GM06990 (cell line): ENCODE data around the gene MICALL2.

ENCODE experiments used
- DNase-seq: peaks from one replicate; pipeline ENCODE4 v3.0.0-alpha.2; 2011; ENCODE audit not compliant: insufficient read length; ENCODE audit errors: extremely low read depth
- H3K27me3 ChIP-seq: replicated peaks from 2 replicates; pipeline ENCODE4 v1.6.0; 2011; ENCODE audit warnings: low read length; ENCODE audit not compliant: control insufficient read depth, insufficient read depth
- H3K36me3 ChIP-seq: 2 replicates; pipeline ENCODE4 v1.5.1; 2011; ENCODE audit warnings: low read length; ENCODE audit not compliant: control insufficient read depth, insufficient read depth
- H3K4me3 ChIP-seq: replicated peaks from 2 replicates; pipeline ENCODE4 v1.5.1; 2011; ENCODE audit warnings: low read depth, mild to moderate bottlenecking, control low read depth, low read length
- CTCF ChIP-seq: IDR thresholded peaks from 2 replicates; pipeline ENCODE4 v1.5.1; 2011; ENCODE audit warnings: low read length, control low read depth, mild to moderate bottlenecking, inconsistent platforms; ENCODE audit not compliant: insufficient read depth, poor library complexity, severe bottlenecking

The MICALL2 gene

DNA sequence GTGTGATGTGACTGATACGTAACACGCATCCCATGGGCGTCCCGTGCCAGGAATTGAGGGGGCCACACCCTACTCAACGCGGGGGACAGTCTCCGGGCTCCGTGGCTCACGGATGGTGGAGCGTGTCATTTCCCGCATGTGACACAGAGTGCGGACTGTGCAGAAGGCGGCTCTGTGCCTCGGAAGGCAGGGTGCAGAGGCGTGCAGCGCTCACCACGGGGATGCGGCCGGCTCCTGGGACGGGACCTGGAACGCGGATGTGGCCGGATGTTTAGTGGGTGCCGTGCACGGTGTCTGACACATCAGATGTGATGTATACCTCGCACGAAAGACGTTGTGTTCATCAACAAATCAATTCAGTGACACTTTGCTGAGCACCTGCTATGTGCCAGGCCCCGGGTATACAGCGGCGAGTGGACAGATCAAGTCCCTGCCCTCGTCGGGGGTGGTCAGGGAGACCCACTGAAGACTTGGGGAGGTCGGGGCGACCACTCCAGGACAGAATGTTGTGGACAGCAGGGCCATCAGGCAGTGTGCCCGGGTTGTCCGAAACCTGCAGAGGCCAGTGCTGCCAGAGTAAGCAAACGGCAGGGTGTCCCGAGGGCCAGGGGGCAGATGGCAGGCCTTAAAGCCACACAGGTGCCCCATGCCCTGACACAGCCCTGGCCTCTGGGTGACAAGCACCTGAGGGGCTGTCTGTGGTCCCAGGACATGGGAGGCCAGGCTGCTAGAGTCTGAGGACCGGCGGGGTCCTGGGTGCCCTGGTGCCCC, 38.1 kb downstream of the MICALL2 start:
- no peak for TF ChIP-seq CTCF
- H3K27me3 ChIP-seq, result no peaks in the 10 kb centered on the region
- no peak overlapping the region for H3K4me3 ChIP-seq
- no peaks in the 10 kb centered on the region for H3K36me3 ChIP-seq
- DNase-seq, result no peak

DNA sequence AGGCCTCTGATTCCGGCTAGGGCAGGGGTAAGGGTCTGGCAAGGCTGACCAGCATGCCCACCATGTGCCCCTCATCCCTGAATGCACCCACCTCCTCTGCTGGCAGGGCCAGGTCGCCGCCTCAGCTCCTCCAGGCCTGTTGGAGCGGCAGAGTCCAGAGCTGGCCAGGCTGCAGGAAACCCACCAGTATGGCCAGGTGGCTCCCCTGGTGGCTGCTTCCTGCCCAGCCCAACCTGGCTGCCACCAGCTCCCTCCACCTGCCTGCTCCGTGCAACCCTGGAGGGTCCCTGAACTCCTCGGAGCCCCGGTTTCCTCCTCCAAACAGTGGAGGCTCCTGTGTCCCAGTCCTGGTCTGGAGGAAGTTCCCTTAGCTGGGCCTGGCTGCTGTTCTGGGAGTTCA, 39.6 kb downstream of the MICALL2 start:
- DNase-seq, result no peak
- H3K4me3 ChIP-seq, result no peak overlapping the region
- no peaks in the 10 kb centered on the region for H3K27me3 ChIP-seq
- H3K36me3 ChIP-seq, result no peaks in the 10 kb centered on the region
- no peak for TF ChIP-seq CTCF

DNA sequence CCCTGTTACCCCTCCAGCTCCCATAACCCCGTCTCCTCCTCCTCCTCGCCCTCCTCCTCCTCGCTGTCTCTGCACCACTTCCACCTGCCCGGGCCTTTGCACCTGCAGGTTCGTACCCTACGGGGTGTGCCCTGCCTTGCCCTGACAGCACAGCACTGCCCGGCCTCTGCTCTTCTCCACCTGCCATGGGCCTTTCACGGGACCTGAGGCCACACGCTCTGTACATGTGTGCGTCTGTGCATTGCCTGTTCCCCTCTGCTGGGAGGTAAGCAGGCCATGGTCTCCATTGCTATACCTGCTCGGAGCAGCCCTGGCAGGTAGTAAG, 40.0 kb downstream of the MICALL2 start:
- Histone ChIP-seq H3K27me3 (no peaks in the 10 kb centered on the region), H3K36me3 (no peaks in the 10 kb centered on the region), H3K4me3 (no peak overlapping the region)
- TF ChIP-seq CTCF, result no peak
- DNase-seq, result no peak

DNA sequence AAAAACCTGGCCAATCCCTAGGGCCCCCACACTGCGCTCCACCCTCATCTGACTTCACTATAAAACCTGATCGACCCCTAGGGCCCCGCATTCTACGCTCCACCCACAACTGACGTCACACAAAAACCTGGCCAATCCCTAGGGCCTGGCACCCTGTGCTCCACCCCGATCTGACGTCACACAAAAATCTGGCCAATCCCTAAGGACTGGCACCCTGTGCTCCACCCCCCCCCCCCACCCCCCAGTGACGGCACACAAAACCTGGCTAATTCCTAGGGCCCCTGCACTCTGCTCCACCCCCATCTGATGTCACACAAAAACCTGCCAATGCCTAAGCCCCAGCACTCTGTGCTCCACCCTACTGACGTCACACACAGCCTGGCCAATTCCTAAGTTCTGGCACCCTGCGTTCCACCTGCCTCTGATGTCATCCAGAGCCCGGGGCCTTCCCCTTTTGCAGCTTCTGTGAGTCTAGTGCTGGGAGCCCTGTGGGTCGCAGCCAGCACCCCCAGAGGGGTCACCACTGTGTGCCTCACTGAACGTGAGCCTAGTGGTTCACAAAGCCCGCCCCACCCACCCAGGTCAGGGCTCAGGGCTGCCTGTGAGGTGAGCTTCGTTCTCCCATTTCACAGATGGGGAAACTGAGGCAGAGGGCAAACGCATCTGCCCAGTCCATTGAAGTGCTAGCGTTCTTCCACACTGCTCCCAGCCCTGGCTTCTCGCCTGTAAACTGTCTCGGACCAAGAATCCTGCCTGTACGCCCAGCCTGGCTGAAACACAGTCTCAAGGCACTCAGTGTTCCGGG, 40.6 kb downstream of the MICALL2 start:
- TF ChIP-seq CTCF, result no peak
- H3K36me3 ChIP-seq, result no peaks in the 10 kb centered on the region
- DNase-seq, result no peak
- no peaks in the 10 kb centered on the region for H3K27me3 ChIP-seq
- no peak overlapping the region for H3K4me3 ChIP-seq

GRCh38 chr7:1415389-1415990, 43.8 kb downstream of the MICALL2 start:
- no peak for DNase-seq
- no peak for TF ChIP-seq CTCF
- Histone ChIP-seq H3K36me3 (no peaks in the 10 kb centered on the region), H3K27me3 (no peaks in the 10 kb centered on the region), H3K4me3 (no peak overlapping the region)
